GM18502 (cell line): ENCODE measurements around the gene POLR1A.

Experiments
- ATAC-seq: cut with Tn5 transposase; IDR thresholded peaks from one replicate; pipeline ENCODE4 v1.9.1; 2021; ENCODE audit warnings: mild to moderate bottlenecking; ENCODE audit not compliant: unreplicated experiment, poor library complexity

The POLR1A gene

DNA sequence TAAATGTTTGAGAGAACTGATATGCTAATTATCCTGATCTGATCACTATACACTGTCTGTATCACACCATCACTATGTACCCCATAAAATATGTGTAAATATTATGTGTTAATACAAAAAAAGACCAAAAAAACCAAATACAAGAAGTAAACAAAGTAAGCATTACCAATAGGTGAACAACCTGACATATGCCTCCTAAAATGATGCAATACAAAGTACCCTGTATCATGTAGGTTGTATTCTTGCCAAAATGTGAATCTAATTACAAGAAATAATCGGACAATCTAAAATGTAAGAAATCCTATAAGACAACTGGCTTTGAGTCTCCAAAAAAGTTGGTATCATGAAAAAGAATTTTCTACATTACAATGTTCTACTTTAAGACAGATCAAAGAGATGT lies 7.8 kb downstream of the POLR1A start:
- no peak for ATAC-seq

DNA sequence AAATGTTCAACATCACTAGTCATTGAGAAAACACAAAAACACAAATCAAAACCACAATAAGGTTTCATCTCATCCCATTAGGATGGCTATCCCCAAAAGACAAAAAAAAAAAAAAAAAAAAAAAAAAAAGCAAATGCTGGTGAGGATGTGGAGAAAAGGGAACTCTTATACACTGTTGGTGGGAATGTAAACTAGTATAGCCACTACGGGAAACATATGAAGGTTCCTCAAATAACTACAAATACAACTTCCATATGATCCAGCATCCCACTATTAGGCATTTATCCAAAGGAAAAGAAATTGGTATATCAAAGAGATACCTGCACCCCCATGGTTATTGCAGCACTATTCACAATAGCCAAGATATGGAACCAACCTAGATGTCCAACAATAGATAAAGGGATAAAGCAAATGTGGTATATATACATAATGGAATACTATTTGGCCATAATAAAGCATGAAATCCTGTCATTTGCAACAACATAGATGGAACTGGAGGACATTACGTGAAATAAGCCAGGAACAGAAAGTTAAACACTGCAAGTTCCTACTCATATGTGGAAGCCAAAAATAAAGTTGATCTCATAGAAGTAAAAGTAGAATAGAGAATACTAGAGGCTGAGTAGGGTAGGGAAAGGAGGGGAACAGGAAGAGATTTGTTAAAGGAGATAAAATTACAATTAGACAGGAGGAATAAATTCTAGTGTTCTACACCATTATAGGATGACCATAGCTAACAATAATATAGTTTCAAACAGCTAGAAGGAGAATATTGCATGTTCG lies 8.4 kb downstream of the POLR1A start:
- no peak for ATAC-seq

DNA sequence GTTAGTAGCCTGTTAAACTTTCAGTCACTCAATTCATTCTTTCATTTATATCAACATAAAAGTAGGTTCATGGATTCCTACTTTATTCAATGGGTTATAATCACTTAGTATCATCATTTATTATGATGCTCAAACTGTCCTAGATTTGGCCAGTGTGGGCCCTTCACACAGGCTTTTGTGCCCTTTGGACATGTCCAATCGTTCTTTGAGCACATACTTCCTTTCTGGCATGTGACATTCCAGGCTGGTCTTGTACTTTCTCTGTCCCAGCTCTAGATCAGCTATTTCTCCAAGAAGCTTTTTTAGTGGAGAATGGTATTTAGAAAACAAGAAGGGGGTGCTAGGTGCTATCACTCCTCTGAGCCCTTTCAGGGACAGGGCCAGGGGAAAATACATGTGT lies 11.5 kb downstream of the POLR1A start:
- no peak for ATAC-seq

DNA sequence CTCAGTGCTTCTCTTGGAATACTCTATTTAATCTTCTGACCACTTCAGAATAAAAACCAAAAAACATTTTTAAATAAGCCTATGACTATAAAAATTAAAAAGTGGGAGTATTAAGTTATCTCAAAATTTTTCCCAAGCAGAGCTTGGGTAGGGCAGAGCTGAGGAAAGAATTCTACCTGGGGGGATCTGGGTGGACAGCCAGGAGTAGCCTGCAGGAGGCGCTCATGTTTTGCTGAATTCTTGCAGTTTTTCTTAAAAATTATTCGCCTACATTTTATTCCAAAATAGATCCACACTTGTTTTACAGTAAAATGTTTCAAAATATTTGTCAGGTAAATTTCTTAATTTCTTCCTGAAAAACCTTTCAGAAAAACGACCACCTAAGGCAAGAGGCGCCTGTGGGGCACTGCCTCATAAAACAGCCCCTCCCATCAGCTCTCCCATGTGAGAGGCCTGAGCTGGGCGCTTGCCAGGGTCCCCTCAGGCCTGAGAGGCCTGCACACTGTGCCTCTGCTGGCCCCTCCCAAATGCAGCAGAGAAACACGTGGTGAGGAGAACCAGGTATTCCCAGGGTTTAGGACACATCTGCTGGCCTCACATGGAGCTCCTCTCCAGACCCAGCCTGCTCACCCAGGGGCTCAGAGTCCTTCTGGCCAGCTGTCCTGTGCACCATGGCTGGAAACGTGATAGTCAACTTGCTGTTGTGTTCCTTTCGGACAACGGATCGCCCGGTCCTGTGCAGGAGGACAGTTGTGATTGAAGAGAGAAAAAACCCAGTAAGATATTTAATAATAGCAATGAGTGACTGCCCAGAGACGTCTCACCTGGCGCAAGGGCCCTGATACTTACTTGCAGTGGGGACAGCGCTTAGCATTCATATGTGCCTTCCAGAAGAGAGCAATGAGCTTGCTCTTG lies 17.5 kb downstream of the POLR1A start:
- no peak for ATAC-seq

DNA sequence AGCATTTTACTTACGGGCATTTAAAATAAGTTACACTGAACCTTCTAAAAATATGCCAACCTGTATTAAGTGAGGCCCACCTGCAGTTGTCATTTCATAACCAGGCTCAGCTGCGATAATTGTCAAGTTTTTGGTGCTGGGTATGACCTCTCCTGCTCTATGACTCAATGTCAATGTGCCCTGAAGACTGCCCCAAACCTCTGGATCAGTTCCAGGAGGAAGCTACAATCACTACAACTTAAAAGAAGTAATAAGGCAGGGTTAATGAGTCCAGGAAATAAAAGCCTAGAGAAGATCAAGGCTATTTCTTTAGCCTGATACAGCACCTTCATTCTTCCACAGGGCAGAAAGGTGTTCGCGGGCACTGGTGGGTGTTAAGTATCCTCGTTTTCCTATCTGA lies 22.9 kb downstream of the POLR1A start:
- no peak for ATAC-seq

DNA sequence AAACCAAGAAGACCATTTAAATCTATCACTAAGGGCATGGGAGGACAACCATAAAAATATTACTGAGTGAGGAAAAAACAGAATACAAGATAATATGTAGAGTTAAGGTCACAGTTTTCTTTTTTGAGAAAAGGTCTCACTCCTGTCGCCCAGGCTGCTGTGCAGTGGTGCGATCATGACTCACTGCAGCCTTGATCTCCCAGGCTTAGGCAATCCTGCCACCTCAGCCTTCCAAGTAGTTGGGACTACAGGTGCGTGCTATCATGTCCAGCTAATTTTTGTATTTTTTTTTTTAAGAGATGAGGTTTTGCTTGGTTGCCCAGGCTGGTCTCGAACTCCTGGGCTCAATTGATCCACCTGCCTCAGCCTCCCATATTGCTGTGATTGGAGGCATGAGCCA lies 24.0 kb downstream of the POLR1A start:
- ATAC-seq = no peak

DNA sequence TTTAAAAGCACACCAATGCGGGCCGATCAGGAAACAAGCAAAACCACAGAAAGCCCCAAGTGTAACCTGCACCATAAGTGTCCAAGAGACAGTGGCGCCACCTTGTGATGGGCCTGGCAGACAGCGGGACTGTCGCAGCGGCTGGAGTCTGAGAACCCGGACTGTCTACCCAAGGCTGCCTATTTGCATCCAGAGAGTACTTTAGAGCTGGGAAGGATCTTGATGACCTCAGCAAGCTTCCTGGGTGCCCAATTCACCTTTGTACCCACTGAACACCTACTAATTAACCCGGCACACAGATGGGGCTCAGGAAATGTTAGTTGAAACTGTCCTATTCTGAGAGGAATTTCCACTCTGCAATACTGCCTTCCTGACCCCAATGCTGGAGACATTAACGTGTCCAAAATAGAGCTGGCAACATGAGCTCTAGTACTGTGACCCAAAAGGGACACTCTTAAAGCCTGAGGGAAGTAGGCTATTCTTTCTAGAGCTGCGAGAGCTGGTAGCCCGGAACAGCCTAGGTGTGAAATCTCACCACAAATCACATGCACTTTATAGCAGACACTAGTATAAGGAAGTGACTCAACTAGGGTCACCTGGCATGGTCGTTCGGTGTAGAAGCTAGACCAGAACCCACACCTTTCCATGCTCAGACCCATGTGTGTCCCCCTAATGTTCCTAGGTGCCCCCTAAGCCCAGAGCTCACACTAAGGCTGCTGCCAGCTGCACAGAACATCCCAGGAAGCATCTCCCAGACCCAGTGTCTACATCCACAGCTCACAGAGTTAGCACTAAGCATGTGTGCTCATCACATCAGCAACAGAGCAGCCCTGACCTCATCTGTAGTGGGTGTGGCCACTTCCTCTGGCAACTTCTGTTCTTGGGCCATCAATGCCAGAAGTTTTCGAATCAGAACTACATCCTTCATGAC lies 25.4 kb downstream of the POLR1A start:
- peak; percentile 80 for ATAC-seq

DNA sequence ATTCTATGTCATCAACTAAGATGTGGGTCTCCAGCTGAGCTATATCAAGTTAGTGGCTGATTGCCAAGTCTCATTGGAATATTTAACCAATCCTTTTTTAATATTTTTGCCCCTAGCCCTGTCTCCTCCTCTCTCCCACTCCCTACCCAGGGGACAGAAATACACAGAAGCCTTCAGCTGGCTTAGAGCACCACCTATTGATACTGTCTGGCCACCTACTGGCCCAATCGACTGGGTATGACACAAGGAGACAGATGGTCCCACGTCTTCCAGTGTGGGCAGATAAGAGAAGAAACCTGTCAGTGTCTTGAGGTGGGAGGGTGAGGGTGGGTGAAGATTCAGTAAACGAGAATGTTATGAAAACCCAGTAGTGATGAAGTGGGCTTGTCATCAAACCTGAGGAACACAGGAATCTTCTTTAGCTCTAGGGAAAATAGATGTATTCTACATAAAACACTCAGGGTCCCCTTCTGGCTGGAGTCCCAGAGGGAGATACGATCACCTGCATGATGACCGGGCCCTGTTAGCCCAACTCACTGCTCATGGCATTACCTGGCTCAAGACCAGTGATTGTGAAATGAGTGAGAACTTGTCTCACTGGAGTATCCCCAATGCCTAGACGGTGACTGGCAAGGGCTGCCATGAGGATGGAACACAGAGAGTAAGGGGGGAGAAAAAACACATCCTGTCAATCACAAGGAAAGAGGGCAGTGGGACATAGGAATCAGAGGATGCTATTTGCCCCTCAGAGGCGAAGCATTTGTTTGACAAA lies 26.7 kb downstream of the POLR1A start:
- no peak for ATAC-seq

DNA sequence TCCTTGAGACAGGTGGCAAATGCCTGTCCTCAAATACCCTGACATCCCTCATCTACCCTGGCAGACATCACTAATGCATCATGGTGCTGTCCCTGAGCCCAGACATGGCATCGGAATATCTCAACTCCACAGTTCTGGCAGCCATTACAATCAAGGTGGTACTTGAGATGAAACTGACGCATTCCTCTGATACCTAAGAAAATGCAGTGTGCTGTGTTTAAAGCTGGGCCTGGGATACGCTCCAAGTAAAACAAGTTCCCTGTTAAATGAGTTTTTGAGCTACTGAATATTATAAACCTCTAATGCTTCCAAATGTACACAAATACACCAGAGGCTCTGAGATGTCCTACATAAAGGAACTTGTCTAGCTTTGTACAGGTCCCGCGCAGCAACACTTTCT lies 29.8 kb downstream of the POLR1A start:
- ATAC-seq = no peak

DNA sequence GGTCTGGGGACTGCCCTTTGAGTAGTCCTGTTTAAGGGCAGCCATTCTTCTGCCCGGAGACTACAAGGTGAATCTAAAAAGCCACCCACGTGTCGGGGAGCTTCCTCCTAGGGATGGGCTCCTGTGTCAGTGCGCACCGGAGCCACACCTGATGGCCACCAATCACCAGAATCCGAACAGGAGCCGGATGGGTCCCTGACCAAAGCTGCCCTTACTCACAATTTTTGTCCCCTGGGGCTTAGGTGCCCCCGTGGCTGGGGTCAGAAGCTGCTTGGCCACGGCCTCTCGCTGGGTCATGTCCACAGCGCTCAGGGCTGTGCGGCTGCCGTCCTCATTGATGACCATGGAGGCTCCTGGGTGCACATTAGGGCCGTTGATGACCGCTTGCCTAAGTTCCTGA lies 30.9 kb downstream of the POLR1A start:
- ATAC-seq = no peak

DNA sequence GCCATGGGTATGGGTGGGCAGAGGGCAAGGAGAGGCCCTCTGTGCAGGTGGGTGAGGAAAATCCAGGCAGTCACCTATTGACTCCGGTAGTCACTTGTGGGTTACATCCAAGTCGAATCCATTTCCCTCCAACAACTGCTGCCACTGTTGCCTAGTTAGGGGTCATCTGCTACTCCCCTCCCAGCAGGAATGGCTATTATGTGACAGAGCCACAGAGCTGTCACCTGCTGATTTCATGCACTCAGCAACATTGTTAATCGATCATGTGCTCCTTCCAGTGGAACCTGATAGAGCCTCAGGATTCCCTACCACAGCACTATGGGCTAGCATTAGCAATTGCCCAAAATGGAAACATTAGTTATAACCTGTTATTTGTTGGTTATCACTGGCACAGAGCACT lies 31.4 kb downstream of the POLR1A start:
- no peak for ATAC-seq

DNA sequence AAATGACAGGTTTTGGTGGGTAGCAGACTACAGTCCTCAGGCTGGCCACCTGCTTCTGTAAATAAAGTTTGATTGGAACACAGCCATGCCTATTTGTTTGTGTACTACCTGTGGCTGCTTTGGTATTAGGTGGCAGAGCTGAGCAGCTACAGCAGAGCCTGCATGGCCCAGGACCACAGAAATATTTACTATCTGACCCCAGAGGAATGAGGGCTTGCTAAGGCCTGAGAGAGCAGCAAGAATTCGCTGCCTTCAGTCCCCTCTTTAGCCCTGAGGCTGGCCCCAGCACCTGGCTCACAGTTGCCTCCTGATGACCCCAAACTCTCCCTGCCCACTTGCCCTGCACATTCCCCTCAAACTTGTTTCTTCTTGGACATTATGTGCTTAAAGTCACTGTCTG lies 32.5 kb downstream of the POLR1A start:
- ATAC-seq = no peak

DNA sequence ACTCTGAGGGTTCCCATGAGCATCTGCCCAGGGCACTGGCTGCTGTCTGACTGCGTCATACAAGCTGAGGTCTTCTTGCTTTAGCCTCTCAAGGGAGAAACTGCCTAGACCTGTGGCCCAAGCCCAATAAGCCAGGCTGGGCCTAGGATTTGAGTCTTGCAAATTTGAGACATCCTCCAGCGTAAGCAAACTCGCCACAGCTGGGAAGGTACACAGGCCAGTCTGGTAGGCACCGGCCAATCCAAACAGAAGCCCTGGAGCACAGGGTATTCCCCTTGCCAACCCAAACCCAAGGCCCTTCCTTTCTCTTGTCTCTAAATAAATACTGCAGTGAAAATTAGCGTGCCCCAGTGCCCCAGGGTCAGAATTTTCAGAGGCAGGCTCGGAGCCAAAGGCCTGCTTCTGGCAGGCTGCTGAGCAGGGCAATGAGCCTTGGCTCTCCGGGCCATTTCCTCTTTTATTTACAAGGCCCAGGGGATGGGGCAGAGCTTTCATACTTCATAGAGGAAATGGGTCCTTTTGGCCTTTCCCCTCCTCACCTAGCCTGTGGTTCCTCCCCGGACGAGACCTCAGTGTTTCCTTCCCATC lies 33.3 kb downstream of the POLR1A start:
- no peak for ATAC-seq

DNA sequence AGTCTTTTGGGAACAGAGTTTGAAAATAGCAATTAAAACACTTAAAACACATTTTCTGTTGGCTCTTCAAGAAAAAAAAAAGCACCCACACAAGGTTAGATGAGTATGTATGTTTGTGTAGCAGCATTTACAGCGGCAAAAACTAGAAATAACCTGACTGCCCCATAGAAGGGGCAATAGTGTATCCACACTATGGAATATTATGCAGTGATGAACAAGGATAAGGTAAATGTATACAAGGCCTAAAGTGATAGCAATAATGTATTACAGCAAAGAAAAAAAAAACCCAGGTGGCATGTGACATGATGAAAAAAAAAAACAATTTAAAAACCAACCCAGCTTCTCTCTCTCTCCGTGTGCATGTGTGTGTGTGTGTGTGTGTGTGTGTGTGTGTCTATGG lies 34.8 kb downstream of the POLR1A start:
- ATAC-seq = no peak

DNA sequence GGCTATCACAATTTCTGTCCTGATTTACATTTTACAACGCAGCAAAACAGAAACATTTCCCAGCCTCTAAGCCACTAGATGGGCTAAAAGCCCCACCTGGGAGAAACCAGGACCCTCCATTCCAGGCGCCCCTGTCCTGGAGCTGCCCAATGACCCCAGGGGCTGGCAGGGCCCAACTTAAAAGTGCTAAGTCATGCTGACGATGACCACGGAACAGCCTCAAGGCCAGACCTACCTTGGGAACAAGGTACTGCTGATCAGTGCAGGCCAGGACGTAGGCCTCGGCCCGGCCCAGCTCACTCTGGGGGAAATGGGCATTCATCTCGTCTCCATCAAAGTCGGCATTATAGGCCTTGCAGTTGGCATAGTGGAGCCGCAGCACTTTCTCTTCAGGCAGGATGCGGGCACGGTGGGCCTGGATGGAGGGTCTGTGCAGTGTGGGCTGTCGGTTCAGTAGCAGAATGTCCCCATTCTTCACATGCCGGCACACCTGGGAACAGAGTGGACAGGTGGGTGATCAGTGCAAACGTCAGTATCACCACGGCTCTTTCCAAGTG lies 35.8 kb downstream of the POLR1A start:
- ATAC-seq = no peak

DNA sequence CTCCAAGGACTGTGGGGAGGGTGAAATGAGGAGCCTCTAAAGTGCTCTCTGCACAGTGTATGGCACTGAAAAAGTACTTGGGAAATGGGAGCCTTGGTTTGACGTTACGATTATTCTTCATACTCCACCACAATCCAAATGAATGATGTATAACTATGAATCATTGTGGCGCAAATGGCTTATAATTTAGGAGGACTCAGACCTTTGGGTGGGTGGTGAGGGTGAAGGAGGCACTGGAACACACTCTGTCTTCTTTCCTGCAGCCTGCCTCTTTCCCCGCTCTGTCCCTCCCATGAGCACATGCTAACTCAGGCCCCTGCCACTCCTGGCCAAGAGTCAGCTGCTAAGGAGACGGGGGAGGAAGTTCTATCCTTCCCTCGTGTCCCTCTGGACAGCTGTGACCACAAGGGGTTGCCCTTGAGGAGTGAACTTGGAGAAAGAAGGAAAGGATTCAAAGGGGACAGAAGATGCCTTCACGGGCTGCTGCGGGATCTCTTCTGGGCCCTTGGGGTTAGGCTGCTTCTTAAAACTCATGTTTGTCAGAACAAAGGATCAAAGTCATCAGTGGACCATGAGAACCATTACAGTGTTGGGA lies 36.5 kb downstream of the POLR1A start:
- no peak for ATAC-seq

DNA sequence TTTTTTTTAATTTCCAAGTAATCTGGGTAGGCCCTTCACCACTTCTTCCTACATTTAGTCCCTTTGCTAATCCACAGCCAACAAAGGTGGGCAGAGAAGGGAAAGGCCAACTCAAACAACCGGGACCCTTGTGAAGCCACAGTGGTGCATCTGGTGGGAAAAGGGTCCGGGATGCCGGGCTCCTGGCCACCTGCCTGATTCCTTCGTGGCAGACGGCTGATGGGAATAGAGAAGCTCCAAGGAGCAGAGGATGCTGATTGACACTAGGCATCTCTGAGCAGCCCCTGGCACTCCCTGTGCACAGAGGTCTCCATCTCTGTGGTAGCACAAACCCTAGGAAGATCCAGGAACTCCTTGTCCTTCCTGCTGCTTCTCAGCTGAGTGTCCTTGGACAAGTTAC lies 37.0 kb downstream of the POLR1A start:
- no peak for ATAC-seq

DNA sequence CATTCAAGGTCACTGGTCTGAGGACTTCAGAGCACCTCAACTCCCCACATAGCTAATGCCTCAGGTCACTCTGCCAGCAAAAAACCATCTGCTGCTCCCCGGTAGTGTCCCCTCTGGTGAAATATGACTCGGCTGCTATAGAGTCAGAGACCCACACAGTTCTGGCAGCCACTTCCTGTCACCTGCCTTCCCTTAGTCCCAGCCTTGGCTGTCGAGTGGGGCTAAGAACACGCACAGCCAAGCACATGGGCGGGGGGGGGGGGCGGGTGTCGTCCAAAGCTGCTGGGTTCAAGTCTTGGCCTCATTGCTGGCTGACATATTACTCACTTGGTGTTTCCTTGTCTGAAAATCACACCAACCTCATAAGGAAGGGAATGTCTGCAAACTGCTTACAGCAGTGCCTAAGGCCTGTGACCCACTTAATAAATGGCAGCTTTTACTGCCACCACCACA lies 37.5 kb downstream of the POLR1A start:
- no peak for ATAC-seq

DNA sequence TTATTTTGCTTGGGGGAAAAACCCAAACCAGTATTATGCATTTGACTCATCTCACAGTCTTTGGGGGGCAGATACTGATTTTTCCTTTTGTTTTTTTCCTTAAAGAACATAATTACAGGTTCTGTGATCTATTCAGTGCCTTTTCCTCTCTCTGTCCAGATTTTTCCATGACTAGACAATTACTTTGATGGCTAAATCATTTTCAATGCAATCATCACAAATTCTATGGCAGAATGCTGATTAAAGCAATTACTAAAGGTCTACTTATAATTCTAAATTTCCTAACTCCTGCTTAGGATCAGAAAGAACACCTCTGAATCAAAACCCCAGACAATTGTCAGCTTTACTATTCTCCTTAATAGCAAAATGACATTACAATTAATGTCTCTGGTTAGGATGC lies 38.8 kb downstream of the POLR1A start:
- ATAC-seq = no peak
